GM21619 (cell line): ENCODE data around the gene SERPINH1.

ENCODE experiments used
- ATAC-seq: cut with Tn5 transposase; IDR thresholded peaks from one replicate; pipeline ENCODE4 v1.9.1; 2021; ENCODE audit not compliant: unreplicated experiment

Gene SERPINH1

DNA sequence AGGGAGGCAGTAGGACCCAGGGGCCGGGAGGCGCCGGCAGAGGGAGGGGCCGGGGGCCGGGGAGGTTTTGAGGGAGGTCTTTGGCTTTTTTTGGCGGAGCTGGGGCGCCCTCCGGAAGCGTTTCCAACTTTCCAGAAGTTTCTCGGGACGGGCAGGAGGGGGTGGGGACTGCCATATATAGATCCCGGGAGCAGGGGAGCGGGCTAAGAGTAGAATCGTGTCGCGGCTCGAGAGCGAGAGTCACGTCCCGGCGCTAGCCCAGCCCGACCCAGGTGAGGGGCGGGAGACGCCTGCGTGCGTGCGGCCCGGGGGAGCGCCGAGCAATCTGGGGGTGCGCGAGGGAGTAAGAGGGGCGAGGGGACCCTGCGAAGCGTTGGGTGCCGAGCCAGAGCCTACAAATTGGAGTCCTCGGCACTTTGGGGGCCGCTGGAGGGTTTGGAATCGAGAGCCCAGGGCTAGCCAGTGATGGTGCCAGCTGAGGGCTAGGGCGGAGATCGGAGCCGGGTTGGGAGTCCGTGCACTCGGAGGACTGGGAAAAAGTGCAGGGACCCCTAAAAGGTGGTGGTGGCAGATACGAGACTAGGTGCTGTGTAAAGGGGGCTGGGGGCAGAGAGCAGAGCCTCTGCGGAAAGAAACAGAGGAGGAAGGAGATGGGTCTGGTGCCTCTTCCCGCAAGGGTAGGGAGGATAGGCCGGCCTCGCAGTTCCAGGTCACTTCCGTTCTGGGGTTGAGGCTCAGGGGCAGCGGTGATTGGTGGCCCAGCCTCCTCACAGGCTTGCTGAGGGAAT lies at the start of gene SERPINH1:
Gene SERPINH1, plus strand, starts transcription at position 206 of the 788 bp plus-strand sequence. CDS start 4,097 bp downstream, outside the sequence.
- ATAC-seq: peak; percentile 69

DNA sequence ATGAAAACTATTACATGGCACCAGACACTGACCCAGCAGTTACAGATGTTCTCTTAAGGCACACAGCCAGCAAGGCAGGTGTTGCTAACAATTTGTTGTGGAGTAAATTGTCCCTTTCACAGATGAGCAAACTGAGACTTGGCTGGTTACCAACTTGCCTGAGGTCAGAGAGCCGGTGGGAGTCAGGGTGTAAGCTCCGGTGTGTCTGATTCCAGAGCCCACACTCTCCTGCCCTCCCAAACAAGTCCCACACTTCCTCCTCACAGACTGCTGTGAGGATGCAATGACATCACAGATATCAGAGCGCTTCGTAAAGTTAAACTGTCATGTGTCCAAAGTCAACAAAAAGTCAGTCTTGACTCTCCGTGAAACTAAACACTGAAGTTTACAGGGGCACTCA lies 48.8 kb upstream of the SERPINH1 start:
- no peak for ATAC-seq

DNA sequence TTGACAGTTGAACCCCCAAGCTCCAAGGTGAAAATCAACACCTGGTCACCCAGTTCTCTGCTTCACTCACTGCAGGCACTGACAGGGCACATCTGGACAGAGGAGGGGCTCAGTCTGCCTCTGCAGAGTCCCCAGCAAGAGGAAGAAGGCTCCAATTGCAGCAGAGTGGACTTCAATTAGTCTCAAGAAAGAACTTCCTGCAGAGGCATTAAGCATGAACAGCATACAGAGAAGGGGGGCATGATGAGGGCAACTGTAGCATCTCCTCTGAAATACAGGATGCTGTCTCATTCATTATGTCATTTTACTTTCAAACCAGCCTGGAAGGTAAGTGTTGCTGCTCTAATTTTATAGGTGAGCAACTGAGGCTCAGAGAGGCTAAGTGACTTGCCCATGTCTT lies 47.5 kb upstream of the SERPINH1 start:
- ATAC-seq: no peak

DNA sequence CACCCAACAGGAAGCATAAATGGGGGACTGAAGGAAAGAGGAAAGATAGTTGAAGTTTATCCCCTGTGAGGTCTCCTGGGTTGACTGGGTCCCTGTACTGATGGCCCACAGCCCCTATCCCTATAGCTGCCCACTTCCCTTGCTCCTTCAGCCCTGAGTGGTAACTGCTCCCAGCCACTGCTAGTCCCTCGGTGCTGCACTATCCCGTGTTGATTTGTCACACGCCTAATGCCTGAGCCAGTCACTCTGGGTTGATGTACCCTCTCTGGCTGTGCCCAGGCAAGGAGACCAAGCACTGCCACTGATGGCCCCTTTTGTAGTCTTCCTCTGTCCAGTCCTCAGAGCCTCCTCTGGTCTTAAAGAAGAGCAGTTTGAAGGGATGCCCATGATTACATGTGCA lies 45.9 kb upstream of the SERPINH1 start:
- ATAC-seq: no peak

DNA sequence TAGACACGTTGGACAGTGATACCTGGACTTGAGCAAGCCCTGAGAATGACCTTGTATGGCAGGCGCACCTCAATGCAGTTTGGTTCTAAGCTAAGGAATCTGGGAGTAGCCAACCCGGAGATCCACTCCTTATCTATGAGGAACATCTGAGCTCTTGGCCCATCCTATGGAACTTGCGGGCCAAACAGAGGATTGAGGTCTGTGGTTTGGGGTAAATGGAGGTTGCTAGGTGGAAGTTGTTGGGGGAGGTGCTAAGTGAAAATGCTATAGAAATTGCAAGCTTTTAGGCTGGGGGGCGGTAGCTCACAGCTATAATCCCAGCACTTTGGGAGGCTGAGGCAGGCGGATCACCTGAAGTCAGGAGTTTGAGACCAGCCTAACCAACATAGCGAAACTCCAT lies 45.2 kb upstream of the SERPINH1 start:
- ATAC-seq: no peak

DNA sequence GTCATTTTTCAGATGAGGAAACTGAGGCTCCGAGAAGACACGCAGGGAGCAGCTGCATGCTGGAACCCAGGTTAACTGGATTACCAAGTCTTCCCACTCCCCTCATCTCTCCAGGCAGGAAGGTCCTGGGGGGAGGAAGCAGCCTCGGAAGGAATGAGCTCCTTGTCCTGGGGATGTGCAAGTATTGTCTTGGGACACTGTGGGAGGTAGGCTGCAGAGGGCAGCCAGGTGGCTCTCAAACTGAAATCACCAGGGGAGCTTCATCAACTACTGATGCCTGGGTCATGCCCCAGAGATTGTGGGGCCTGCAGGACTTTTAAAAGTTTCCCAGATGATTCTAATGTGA lies 43.9 kb upstream of the SERPINH1 start:
- no peak for ATAC-seq

DNA sequence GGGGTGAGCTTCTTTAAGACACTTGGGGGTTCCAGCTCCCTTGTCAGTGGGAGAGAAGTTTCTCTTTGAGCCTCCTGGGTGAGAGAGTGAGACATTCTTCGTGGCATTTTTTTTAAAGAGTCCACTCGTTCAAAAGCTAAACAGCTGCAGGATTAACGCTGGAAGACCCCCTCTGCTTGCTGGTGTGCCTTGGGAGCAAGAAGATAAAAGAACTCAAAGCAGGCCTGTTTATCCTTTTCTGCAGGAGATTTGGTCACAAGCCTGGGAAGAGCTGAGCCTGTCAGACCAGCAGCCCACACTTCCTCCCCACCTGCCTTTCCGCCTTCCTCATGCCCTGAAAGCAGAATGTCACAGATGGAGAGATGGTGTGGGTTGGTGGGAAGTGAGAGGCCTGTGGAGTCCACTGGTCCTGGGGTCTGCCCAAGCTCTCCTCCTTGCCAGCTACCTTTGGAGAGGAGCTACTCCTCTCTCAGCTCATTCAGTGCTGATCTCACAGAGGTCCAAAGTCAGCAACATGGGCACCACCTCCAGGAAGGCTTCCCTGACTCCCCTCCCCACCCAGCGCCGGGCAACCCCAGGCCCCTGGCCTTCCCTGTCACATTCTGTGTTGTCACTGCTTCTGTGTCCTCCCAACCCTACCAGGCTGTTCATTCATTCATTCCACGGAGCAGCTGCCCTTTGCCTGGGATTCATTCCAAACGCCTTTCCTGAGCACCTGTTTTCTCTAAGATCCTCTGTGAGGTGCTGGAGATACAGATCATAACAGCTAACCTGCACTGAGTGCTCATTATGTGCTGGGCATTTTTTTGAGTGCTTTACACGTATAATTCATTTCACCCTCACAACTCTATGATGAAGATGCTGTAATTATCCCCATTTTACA lies 43.0 kb upstream of the SERPINH1 start:
- ATAC-seq: no peak

DNA sequence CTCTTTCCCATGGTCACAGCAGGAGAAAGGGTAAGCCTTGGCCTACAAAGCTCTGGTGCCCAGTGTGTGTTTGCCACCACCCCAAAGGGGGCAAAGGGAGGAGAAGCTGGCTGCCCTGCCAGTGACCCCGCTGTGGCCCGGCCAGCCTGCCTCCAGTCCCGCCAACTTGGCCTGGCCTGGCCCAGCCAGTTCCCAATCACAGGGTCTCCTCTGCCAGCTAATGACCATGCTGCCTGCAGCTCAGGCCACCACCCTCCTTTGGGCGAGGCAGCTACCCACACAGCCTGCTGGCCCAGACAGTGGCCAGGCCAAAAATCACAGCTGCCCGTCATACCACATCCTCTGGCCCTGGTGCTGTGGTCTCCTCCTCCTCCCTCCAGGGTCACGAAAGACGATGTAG lies 41.4 kb upstream of the SERPINH1 start:
- ATAC-seq: no peak

DNA sequence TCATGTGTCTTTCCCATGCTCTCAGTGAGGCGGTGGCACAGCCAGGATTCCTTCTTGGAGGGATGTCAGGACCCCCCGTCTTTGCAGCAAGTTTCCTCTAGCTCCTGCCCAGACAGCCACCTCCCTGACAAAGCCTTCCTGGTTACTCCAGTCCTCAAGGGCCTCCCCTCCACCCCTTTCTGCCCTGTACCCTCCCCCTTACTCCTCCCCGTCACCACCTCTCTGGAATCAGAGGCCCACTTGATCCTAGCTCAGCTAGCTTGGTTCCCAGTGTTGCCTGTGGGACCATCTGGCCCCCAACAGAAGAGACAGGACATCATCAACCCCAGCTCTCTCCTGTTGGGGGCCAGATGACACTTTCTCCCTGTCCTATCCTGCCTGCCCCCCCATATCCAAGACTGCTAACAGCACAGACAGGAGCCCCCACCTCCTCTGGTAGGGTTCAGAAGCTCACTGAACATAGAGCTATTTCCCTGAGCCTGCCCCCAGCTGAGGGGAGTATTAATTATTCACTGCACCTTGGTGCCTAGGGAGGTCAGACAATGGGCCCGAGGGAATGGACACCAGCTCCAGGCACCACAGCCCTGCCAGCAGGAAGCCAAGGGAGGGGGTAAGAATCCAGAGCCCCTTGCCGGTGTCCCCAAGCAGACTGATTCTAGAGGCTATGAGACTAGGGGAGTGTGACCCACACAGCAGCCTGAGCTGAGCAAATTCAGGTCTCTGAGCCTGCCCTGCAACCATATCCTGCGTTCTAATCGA lies 39.6 kb upstream of the SERPINH1 start:
- ATAC-seq: no peak

DNA sequence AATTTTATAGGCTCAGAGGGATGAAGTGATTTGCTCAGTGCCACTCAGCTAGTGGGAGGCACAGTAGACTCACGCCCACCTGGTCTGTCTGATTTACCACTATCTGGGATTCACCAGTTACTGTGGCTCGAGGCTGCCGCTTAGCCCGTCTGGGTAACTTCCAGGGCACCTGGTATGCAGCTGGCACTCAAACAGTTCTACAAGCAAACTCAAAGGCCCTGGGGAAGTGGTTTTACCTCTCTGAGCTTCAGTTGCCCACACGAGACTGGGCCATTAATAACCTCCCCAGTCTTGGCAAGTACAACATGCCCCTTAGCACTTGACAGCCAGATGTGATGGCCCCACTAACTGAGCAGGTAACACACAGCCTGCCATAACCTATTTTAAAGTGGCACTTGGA lies 38.9 kb upstream of the SERPINH1 start:
- no peak for ATAC-seq

DNA sequence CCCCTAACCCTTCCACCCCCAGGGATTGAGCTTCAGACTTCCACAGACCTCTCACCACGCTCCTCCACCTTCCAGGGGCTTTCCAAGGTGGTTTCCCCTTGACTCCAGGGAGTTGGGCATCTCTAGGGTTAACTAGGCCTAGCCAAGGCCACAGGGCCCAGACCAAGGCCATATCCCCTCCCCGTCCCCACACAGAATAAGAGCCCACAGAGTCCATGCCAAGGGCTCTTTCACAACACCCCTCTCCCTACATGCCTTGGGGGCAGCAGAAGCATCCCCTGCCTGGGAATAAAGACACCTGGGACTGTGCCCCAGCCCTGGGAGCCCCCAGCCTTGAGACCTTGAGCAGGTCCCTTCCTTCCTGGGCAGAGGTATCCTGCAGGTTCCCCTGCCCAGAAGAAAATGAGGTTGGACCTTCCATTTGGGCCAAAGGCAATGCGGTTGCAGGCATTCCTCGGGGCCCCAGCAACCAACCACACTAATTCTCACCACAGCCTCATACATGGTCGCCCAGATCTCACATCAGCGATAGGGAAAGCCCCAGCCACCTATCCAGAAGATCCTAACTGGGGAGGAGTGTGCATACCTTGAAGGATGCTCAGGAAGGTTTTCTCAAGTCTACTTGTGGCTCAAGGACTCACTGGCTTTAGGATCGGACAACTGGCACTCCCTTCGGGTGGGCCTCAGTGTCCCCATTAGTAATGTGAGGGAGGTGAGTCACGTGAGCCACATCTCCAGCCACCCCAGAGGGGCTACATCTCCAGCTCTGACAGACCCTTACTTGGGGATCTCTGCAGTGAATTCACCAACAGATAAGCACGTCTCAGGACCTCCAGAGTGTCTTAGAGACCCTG lies 38.0 kb upstream of the SERPINH1 start:
- no peak for ATAC-seq

DNA sequence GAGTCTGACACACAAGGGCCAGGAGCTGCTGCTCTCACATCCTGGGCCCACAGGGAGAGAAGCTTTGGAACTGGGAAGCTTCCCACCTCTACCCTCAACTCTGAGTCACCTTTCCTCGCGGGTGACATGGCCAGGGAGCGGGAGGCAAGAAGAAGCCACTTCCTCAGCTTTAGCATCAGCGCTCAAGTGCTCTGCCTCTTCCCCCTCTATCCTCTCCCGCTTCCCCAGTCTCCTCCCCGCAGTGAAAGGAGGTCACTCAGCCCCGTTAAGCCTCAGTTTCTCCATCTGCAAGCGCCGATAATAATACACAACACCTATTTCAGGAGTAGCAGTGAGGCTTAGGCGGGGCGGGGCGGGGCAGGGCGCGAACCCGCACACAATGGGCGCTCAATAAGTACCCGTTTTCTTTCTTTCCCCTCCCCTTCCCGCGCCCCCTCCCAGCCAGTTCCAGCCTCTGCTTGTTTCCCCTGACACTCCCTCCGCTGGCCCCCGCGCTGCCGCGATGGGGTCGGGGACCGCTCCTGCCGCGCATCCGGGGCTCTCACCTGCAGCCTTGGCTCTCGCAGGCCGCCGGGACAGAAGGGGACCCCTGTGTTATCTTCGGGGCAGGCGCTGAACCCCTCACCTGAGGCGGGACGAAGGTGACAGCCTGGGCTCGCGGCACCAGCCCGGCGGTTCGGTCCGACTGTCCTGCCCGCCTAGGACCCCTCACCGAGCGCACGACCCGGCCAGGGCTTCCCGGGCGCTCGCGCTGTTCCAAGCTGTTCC lies 37.2 kb upstream of the SERPINH1 start:
- no peak for ATAC-seq

DNA sequence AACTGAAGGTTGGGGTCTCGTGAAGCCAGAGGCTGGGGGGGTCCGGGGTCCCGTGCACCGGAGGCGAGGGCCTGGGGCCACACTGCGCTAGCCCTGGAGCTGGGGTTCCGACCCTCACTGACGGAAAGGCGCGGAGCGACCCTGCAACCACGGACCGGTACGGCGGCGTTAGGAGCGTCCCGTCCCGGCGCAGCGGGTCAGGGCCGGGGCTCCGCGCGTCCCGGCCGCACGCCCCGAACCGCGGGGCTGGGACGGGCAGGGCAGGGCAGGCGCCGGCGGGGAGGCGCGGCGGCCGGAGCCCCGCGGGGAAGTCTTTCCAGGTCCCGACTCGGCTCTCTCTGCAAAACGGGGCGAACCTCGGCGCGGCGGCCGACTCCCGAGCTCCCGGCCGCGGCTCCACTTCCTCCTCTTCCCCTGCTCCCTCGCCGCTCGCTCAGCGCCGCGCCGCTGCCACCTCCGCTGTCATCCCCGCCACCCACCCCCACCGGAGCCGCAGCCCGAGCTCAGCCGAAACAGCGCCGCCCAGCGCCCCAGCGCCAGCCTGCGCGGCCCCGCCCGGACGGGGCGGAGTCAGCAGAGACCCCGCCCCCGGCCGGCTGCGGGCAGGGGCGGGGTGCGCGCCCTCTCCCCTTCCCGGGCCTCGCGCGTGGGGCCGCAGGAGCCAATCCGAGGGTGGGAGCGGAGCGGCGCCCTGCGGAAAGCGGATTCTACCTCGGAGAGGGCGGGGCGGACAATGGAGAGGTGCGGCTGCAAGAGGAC lies 36.4 kb upstream of the SERPINH1 start, which contains the start of gene GDPD5:
Gene GDPD5, minus strand, starts transcription at position 509 of the 759 bp plus-strand sequence. CDS start 48,206 bp downstream, outside the sequence.
- peak; percentile 65 for ATAC-seq

DNA sequence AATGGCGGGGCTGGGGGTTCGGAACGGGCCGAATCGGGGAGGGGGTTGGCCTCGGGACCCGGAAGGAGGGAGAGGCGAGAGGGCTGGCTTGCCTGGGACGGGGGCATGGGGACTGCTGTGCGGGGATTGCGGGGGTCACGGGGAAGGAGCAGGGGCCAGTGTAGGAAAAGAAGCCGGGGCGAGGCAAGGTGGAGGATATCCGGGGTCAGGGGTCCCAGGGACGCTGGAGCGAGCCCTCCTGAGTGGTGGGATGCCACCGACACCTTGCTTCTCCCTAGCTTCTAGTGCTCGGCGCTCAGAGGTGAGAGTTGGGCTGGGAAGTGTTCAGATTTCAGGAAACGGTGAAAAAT lies 35.9 kb upstream of the SERPINH1 start:
- no peak for ATAC-seq

DNA sequence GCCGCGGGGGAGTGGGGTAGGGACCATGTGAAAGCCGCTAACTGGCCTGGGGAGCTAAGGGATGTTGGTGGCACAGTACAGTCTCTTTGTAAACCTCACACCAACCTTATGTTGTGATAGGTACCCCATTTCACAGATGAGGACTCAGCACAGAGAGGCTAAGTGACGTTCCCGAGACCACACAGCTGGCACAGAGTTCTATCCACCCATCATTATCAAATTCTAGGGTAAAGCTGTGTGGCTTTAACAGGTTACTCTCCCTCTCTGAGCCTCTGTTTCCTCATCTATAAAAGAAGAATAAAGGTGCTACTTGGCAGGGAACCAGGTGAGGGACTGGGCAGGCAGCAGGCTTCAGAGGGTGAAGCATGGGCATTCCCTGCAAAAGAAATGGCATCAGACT lies 34.9 kb upstream of the SERPINH1 start:
- ATAC-seq: no peak

DNA sequence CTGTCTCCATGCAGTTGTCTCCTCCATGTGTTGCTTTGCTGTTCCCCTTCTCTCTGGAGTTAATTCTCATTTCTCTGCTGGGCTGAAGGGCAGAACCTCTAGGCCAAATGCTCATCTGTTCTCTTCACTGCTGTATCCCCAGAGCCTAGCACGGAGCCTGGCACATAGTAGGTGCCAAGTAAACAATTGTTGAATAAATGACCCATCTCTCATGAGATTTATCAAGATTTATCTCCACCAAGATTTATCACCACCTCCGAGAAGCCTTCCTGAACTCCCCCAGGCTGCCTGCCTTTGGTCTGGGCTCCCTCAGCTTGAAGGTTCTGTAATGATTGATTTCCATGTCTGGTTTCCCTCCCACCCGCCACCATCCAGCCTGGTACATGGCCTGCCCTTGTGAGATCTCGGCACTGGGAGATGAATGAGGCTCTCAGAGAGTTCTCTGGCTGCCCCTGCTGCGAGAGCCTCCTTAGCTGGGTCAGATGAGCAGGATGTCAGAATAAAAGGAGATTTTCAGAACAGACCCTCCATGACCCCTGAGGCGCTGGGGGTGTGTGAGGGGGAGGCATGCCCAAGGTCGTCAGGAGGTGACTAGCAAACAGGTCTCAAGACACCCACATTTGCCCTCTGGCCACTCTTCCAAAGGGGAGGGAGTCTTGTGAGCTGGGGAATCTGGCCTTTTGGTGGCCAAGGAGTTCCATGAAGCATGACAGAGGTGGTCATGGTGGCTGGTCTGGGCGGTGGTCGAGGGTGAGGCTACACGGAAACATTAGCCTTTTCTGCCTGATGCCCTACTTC lies 33.9 kb upstream of the SERPINH1 start:
- ATAC-seq: no peak

DNA sequence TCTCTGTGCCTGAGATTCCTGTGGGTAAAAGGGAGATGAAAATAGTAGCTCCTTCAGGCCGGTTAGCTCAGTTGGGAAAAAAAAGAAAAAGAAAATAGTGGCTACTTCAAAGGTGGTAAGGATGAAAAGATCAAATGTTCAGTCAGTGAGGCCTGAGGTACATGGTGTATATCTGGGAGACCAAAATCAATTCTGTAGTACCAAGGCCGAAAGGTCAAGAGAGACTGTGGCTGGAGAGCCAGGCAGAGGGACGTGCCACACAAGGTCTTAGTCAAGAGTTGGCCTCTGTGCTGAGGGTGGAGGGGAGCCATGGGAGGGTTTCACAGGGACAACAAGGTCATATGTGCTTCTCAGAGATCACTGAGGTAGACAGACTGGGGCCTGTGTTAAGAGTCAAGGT lies 31.5 kb upstream of the SERPINH1 start:
- ATAC-seq: no peak

DNA sequence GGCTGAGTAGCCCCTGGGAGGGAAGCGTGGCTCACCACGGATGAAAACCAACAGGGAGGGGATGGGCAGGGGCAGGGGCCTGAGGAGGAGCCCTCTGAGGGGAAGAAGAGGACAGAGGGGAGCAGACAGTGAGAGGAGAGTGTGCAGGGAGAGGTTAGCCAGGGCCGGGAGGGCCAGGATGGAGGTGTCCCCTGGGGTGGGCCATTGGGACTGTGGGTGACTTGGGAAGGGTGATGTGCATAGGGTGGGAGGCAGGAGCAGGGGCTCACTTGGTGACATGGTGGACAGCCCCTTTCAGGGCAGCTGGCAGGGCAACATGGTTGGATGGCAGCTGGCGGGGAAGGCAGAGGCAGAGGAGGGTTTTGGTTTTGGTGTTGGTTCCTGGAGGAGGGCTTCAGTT lies 30.7 kb upstream of the SERPINH1 start:
- ATAC-seq: no peak
